ENCODE data around the gene PTPRN.
A peak's percentile ranks its signal among the peaks of the same experiment; 100 is the strongest.

The PTPRN gene

DNA sequence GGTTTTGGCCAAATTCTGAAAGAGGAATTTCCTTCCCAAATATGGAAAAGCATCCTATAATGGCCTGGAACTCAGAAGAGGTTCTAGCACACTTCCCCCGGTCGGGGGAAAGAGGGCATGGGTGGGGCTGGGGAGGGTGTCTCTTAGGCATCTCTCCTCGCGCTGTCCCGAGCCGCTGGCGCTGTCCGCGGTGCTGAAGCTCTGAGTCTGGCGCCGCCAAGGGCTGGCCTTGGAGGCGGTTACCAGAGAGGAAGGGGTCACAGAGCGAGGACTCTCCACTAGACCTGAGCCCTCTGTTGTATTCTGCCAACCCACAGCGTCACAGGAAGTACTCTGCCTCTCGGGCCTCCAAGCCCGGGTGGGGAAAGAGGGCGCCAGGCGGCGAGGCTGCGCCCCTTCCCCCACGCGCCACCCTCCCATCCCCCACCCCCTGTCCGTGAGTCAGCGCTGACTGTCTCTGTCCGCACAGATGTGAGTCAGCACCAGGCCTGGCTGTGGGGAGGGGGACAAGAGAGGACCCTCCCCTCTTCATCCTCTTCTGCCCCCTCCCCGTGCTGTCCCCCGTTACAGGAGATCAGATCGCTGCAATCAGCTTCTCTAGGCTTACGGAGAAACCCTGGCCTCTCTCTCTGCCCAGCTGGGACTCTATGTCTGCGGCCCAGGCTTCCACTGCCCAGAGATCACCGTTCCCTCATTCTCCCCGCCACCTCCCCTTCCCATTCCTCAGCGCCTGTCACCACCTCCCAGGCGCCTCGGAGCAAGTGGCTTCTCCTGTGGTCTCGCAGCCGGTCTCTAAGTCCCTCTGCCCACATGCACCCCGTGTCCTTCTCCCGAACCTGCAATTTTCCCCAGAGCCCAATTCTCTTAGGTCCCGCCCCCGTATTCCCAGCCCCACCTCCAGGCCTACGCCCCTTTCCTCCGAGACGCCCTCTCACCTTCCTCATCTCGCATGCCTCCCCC lies 779 bp downstream of the PTPRN start:
- DNase-seq (ENCODE audit: low read depth in 2 of 2), result peak; percentile 18 to 32

DNA sequence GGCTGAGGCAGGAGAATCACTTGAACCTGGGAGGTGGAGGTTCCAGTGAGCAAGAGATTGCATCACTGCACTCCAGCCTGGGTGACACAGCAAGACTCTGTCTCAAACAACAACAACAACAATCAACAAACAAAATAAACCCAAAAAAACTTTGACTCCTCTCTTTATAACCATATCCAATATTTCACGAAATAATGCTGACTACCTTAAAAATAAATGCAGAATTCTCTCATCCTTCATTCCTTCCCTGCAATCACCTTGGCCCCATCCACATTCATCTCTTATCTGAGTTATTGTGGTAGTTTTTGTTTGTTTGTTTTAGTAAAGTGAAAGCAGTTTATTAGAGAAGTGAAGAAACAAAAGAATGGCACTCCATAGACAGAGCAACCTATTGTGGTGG lies 3.2 kb downstream of the PTPRN start:
- DNase-seq (ENCODE audit: low read depth in 2 of 2), result no peak

DNA sequence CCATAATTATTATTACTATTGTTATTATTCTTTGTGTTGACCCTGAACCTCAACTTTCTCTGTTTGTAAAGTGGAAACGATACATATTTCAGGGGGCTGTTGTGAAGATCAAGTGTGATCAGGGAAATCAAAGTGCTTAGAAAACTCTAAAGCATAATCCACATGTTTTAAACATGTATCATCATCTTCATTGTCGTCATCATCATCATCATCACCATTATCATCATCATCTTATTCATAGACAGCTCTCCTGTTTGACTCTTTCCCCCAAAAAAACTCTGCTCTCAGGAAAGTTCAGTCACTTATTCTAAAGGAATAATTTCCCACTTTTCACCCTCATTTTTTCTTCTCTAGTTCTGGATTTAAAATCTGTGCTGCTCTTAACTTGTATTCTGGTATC lies 5.0 kb downstream of the PTPRN start:
- DNase-seq (ENCODE audit: low read depth in 2 of 2), result no peak

DNA sequence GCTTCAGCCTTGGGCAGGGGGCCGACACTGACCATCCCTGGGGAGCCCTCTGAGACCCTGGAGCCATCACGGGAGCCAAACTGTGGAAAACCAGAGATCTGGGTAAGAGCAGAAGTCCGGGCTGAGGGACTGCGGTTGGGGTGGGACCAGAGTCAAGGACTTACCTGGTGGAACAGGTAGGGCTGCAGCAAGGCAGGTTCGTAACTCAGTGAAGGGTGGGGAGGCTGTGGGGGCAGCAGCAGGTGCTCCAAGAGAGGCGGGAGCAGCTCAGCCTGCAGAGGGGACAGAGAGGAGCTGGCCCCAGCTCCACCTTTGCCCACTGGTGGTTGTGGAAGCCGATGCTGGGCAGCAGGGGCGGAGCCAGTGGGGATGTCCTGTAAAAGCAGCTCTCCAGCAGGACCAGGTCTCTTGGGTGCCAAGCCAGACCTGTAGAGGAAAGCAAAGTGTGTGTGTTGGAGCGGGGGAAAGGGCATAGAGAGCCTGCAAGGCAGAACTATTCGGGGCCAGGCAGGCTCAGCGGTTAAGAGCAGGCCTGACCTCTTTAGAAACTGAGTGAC lies 6.7 kb downstream of the PTPRN start:
- DNase-seq (ENCODE audit: low read depth in 2 of 2), result no peak

DNA sequence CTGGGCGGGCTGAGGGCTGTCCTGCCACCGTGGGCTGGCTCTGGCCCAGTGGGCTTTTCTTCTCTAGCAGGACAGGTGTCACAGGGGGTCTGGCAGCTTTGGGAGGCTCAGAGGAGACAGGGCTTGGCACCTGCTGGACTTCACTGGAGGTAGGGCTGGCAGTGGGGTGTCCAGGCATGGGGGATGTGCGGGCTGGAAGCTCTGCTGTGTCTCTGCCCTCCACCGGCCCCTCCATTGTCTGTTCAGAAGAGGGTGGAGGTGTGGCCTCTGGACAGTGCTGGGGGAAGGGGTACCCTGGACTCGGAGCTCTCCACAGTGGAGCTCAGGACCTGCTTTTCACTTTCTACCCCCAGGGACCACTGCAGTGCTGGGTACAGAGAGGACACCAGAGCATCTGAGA lies 9.2 kb downstream of the PTPRN start:
- DNase-seq (ENCODE audit: low read depth in 2 of 2), result no peak

DNA sequence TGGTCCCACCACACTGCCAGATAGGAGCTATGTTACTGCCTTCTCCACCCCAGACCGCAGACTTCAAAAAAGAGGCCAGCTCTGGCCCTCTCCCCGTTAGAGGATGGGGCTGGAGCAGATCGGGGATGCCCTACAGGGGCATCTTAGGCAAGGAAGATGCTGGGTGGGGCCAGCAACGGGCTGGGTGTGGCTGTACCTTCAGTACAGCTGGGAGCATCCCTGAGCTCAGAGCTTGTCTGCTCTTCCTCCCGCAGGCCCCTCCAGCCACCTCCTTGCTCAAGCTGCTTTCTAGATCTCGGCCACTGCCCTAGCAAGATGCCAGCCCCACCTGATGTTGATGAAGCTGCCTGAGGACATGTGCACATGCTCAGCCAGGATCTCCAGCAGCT lies 9.8 kb downstream of the PTPRN start:
- no peak for DNase-seq (ENCODE audit: low read depth in 2 of 2)

DNA sequence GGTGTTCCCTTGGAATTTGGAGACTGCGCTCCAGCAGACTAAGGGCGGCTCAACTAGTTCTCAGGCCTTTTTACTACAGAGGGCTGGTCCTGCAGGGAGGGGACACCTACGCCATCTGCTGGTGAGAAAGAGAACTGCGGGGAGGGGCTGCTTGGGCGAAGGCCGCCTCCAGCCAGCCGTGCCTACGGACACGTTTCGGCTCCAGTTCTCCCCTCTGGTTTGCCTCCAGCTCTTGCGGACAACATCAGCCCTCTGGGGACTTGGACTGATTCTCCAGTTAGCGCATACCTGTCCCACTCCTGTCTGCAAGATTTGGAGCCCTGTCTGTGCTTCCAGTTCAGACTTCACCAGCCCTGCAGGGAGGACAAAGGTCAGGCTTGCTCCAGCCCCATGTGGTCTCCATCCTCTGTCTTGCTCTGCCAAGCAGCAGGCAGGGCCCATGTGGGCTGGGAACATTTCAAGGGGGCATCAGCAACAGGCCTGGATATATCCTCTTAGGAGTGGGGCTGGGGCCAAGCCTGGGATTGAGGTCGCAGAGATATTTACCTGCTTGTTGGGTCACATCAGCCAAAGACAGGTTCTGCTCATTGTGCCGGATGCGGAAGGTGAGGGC lies 10.3 kb downstream of the PTPRN start:
- DNase-seq (ENCODE audit: low read depth in 2 of 2), result peak; percentile 80 to 82

DNA sequence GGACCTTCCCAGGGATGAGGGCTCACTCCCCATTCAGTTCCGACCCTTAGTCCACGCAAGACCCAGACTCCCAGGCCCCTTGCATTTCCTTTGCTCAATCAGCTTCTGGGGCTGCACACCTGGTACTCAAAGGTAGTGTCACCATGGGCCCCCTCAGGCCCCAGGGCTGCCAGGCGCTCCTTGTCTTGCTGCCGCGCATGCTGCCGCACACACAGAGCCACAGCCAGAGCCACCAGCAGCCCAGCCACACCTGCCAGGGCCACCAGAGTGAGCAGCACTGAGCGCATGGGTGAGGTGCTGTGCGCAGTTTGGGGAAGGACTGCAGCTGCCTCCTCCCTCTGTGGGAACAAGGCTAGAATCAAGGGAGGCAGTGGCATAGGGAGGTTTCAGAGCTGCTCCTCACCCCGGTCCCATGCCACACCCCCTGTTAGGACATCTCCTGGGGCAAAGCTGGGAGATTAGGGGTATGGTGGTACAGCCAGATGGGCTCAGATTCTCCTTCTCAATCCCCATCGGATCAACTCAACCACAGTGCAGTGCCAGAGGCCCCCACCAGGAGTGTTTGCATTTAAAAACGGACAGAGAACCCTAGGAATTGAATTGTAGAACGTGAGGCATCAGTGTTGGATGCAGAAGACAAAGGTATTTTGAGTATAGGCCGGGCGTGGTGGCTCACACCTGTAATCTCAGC lies 11.3 kb downstream of the PTPRN start:
- no peak for DNase-seq (ENCODE audit: low read depth in 2 of 2)

DNA sequence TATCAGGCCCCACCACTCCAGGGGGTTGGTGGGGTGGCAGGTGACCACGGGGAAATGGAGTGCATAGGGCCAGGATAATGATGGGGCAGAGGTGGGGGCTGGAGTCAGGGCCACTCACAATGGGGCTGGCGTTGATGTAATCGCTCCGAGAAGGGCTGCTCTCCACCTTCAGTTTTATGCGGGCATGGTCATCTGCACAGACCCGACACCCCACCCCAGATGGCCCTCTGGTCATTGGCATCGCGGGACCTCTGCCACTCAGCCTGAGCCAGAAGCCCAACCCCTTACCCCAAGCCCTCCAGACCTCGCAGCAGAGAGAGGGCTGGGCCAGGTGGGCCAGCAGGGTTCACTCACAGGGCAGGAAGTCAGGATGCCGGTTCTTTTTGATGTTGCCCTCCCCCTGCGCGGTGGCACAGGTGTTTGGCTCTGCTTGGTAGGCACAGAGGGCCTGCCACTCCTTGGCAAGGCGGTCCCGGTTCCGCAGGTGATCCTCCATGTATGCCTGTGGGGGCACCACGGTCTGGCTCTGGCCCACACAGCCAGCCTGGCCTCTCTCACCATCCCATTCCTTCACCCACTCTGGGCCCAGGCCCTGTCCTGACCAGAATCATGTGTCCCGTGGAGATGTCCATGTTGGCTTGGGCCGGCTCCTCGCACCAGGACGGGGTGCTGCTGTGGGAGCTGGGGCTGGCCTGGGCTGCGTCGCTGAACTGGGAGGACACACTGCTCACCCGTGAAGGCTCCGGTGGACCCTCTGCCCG lies 12.4 kb downstream of the PTPRN start:
- no peak for DNase-seq (ENCODE audit: low read depth in 2 of 2)

DNA sequence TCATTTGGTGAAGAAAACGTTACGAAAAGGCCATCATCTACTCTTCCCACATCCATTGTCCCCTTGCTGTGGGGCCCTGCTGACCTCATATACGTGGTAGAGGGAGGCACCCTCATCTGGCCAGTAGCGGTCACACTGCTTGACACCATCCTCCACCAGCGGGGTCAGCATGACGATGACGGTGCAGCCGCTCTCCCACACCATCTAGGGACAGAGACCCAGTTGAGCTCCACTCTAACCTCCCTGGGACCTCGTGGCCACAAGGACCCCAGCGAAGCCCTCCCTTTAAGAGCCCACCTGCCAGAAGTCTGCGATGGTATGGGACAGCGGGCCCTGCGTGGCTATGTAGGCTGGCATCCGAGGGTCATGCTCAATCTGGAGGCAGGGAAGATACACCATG lies 13.1 kb downstream of the PTPRN start:
- DNase-seq (ENCODE audit: low read depth in 2 of 2), result no peak

DNA sequence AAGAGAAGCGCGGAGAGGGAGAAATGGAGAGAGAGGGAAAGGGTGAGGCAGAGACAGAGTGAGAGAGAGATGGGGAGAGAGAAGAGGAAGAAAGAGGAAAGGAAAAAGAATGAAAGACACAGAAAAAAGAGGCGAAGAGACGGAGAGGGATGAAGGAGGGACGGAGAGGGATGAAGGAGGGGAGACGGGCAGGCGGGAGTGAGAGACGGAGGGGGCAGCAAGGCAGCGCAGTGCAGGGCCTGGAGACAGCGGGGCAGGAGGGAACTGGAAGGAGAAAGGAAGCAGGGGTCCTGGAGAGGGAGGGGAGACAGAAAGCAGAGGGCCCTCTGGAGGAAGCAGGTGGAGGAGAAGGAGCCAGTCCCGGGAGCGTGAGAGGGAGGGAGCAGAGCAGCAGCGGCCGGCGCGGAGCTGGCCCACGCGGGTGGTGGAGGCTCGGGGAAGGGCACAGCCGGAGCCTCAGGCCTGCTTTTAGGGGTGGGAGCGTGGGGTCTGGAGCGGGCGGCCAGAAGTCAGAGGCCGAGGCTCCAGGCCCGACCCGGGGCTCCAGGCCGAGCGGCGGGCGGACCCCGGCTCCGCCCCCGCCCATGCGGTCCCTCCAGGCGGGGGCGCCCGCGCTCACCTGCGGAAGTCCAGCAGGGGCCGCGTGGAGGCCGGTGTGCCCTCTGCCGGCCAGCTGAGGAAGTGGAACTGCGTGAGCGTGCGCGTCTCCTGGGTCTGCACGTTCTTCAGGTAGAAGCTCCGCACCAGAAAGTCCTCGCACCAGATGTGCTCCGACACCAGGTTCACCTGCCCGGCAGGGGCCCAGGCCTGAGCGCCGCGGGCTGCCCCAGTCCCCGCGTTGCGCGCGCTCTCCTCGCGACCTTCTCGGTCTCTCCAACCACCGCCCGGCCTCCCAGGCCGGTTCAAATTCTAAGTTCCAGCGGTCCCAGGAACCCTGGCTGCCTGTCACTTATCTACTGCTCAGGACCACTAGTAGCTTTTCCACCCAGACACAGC lies 14.5 kb downstream of the PTPRN start:
- DNase-seq (ENCODE audit: low read depth in 2 of 2), result peak; percentile 73 to 82

DNA sequence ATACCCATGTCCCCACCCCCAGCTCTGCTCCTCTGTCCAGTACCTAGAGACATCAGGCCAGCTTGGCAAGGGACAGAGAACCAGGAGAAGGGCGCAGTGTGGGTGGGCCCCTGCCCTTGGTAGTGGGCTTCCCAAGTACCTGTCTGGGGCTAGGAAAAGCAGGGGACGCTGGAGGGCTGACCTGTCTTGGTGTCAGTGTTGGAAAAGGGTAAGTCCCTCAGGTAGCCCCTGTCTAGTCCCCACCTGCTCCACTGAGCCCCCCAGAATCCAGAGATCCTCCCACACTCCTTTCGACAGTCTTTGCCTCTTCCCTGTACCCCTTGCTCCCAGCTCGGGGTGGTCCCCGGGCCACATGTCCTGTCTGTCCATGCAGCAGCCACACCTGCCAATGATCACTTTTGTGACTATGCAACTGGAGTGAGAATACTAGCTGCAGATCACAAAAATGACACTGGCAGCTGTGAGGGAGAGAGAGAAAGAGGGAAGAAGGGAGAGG lies 15.4 kb downstream of the PTPRN start:
- no peak for DNase-seq (ENCODE audit: low read depth in 2 of 2)

DNA sequence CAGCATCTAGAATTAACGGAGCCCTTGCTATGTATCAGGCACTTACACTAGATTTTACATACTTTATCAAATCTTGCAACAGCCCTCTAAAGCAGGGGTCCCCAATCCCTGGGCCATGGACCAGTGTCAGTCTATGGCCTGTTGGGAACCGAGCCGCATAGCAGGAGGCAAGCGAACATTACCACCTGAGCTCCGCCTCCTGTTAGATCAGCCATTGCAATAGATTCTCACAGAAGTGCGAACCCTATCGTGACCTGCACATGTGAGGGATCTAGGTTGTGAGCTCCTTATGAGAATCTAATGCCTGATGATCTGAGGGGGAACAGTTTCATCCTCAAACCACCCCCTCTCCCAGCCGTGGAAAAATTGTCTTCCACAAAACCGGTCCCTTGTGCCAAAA lies 16.6 kb downstream of the PTPRN start:
- DNase-seq (ENCODE audit: low read depth in 2 of 2), result no peak

DNA sequence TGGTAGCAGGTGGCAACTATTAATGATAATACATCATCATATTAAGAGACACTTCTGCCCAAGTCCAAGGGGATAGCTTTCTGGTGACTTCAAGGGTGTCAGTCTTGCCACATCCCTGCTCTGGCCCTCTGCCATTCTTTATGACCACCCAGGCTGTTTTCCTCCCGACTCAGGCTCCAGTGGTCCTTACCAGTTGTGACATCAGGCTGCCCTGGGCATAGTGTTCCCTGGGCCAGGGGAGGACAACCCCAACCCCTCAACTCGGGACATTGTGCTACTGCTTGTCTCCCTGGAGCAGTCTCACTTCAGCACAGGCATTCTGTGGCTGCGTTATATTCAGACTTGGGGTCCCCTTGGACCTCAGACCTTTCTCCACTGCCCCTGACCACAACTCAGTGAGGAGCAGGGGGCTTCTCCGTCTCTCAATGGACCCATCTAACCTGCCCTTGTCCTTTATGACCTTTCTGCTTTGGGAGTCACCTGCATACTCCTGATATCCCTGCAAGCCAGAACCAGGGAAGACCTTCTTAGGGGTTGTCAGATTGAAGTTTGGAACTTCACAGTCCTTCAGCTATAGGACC lies 17.2 kb downstream of the PTPRN start:
- DNase-seq (ENCODE audit: low read depth in 2 of 2), result no peak

DNA sequence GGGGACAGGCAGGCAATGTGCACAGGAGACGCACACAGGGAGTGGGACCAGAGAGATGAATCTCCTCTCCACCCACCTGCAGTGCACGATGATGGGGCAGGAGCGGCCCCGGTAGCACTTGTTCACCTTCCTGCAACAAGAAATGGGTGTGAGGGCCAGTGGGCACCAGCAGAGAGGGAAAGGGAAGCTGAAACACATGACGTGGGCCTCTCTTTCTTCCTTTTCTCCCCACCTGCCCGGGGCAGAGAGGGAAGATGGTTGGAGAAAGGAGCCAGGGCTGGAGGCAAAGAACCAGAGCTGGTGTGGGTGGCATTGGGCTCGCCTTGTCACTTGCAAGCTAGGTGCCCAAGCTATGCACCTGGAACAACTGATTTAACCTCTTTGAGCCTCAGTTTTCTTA lies 17.8 kb downstream of the PTPRN start:
- no peak for DNase-seq (ENCODE audit: low read depth in 2 of 2)

DNA sequence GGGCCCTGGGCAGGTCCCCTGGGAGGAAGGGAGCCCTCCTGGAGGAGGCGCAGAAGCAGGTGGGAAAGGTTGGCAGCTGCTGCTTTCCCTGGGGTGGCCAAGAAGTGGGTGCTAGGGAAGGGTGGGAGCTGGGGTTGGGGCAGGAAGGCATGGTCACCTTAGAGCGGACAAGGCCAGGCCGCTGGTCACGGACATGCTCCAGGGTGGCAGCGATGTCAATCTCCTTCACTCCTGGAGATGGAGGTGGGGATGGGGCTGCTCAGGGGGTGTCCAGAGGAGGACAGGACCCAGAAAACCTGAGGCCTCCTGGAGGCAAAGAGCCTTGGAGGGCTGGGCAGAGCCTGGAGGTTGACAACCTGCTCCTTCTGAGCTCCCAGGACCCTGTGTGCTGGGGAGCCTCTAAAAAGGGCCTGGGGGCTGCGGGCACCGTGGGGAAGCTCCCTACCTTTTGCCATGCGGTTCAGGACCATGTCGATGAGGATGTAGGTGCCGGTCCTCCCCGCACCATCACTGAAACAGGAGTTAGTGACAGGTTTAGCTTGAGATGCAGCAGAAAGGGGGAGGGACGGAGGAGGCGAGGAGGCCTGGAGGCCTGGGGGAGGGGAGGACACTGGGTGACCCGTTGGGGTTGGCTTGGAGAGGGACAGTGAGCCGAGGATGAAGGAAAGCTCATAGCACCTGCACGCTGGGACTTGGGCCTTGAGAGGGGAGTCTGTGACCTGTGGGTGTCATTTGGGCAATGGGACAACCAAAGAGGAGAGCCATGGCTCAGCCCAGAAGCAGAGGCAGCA lies 18.6 kb downstream of the PTPRN start:
- DNase-seq (ENCODE audit: low read depth in 2 of 2), result no peak

DNA sequence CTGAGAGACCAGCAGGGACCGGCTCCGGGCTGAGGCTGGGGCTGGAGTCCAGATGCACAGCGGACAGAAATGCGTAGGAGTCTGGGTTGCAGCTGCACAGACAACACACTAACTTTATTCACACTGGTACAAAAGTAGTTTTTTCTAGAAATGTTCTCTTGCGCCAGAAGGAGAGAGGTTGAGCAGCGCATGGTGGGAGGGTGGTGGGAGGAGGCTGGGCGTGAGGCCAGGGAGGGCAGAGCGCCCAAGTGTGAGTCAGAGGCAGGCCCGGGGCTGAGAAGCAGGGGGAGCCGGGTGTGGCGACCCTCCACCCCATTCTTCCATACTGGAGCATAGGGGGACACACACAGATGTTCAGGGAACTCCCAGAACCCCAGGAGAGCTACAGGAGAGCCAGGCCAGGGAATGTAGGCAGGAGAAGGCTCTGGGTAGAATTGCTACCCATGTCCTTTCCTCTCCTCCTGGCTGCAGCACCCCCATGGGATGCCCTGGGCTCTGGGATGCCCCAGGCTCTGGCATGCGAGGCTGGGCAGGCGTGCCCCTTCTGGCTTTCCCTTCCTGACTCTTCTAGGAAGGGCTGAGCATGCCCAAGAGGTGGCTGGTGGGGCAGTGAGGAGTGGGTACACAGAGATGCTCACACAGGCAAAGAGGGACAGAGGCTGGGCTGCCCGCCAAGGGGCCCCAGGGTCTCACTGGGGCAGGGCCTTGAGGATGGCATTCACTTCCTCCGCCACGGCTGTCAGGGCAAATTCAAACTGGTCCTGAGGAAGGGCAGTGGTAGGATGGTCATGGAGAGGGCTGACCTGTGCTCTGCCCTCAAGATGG lies 19.5 kb downstream of the PTPRN start:
- DNase-seq (ENCODE audit: low read depth in 2 of 2), result no peak

DNA sequence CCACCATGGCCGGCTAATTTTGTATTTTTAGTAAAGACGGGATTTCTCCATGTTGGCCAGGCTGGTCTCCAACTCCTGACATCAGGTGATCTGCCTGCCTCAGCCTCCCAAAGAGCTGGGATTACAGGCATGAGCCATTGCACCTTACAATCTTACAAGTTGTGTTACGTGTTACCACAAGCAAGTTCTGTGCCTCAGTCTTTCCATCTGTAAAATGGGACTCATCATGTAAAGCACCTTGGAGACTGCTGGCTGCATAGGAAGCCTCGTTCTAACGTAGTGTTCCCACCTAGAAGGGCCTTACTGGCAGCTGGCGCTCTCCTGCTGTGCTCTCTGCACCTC lies 20.0 kb downstream of the PTPRN start:
- DNase-seq (ENCODE audit: low read depth in 2 of 2), result no peak
